ENCODE data around the gene LIX1L. TPM values are rescaled to one million over a fixed set of nuclear protein-coding genes. Genes with fewer than 3 reads are reported as not detected.

LIX1L gene
- total RNA-seq, 2 experiments from 2014 or later: 21.4 to 21.5 TPM

DNA sequence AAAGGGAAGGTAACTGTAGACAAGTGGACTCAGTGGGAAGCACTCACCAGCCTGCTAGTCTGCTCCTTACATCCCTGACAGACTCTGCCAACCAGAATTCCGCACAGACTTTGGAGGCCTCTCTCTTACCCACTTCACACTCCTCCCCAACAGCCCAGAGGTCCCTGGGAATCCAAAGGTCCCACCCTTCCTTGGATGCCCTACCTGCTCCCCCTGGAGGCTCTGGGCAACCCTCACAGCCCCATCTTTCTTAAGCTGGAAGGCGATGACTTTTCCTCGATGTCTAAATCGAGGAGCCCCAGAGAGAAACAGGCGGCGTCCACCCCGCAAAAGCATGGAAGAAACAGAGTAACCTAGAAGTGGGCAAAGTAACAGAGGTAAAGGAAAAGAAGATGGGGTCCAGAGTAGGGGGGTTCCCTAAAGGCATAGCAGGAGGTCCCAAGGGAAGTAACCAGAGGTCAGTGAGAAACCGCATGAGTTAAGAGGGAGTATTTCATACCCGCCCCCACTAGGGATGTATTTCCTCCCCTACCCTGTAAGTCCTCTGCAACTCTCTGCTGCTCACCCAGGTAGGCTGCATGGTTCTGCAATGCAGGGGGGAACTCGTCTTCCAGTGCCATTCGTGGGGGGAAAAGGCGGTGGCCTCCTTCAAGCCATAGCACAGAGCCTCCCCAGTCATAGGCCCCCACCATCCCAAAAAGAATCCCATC lies 56.4 kb downstream of the LIX1L start:
- POLR2A ChIA-PET: interaction anchor here (1.0 kb wide), 1 partner anchor 56 kb away, joined by 4 read pairs; the partner anchor contains the start of gene LIX1L
- ATAC-seq (ENCODE audit: poor library complexity): no peak
- H3K36me3 Mint-ChIP-seq (ENCODE audit: low read depth): peaks cover 11% of the 10 kb centered on the region

DNA sequence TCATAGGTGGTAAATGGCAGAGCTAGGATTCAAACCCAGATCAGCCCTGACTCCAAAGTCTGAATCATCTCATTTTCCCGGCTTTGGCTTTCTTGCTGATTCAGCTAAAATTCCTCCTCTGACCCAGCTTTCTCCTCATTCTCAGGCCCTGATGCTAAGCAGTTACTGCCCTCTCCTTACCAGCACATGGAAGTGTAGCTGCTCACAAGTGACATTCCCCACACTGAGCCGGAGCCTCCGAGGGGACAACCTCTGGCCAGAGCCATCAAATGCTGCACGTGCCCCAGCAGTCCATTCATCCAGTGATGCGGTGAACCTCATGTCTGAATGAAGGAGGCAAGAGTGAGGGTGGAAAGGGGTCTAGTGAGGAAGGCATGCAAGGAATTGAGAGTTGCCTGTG lies 59.1 kb downstream of the LIX1L start:
- H3K4me1 Mint-ChIP-seq (ENCODE audit: low read depth): no peaks in the 10 kb centered on the region
- no peak overlapping the region for H3K27ac ChIP-seq (ENCODE audit: low read depth in 1 of 2, low read length in 2 of 2)
- intact Hi-C loops (cut with DNase I, micrococcal nuclease): no loop called here
- H3K27me3 ChIP-seq (ENCODE audit: control insufficient read depth in 1 of 2, insufficient read depth in 2 of 2, low read length in 2 of 2): no peaks in the 10 kb centered on the region
- H3K36me3 ChIP-seq (ENCODE audit: insufficient read depth, low read length): peaks cover 3% of the 10 kb centered on the region
- H3K9me3 ChIP-seq (ENCODE audit: control insufficient read depth in 1 of 2, insufficient read depth in 1 of 2, low read length in 2 of 2): no peaks in the 10 kb centered on the region
- DNase-seq (no peak), ATAC-seq (ENCODE audit: poor library complexity) (no peak)
- ChIA-PET CTCF (no interaction called here), POLR2A (no interaction called here)
- no peak overlapping the region for H3K4me3 ChIP-seq (ENCODE audit: low read length)
- no peaks in the 10 kb centered on the region for H3K27me3 Mint-ChIP-seq
- no peak for TF ChIP-seq CTCF (IDR thresholded peaks at IDR 0.05)
- H3K36me3 Mint-ChIP-seq (ENCODE audit: low read depth): peaks cover 14% of the 10 kb centered on the region
- H3K27ac Mint-ChIP-seq: no peak overlapping the region
- no peaks in the 10 kb centered on the region for H3K4me1 ChIP-seq (ENCODE audit: insufficient read depth, low read length)
- no peak overlapping the region for H3K4me3 Mint-ChIP-seq
- H3K9me3 Mint-ChIP-seq: no peaks in the 10 kb centered on the region

More for the DNA sequence above, 56.4 kb downstream of the LIX1L start:
- no peak overlapping the region for H3K4me3 Mint-ChIP-seq
- no peaks in the 10 kb centered on the region for H3K27me3 Mint-ChIP-seq
- Histone ChIP-seq H3K36me3 (ENCODE audit: insufficient read depth, low read length) (peaks cover 3% of the 10 kb centered on the region), H3K4me1 (ENCODE audit: insufficient read depth, low read length) (no peaks in the 10 kb centered on the region), H3K4me3 (ENCODE audit: low read length) (no peak overlapping the region), H3K9me3 (ENCODE audit: control insufficient read depth in 1 of 2, insufficient read depth in 1 of 2, low read length in 2 of 2) (no peaks in the 10 kb centered on the region), H3K27ac (ENCODE audit: low read depth in 1 of 2, low read length in 2 of 2) (no peak overlapping the region), H3K27me3 (ENCODE audit: control insufficient read depth in 1 of 2, insufficient read depth in 2 of 2, low read length in 2 of 2) (no peaks in the 10 kb centered on the region)
- intact Hi-C loops (cut with DNase I, micrococcal nuclease): no loop called here
- no peaks in the 10 kb centered on the region for H3K4me1 Mint-ChIP-seq (ENCODE audit: low read depth)
- CTCF ChIA-PET: no interaction called here
- no peaks in the 10 kb centered on the region for H3K9me3 Mint-ChIP-seq
- no peak for DNase-seq
- H3K27ac Mint-ChIP-seq: no peak overlapping the region
- TF ChIP-seq CTCF (IDR thresholded peaks at IDR 0.05): no peak

DNA sequence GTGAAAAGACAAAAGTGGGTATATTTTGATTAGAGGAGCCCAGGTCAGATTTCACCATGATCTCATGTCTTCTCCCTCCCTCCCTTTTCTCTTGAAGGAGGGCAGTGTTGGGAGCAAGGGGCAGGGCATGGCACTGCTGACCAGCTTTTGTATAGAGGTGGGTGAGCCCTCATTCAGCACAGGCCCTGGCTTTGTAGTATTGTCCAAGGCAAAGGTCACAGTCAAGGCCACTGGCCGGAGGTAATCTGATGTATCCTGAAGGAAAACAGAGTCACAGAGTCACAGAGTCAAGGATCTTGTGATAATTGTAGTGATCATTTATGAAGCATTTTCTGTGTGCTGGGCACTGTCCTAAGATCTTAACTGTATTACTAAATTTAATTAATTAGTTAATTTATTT lies 59.8 kb downstream of the LIX1L start:
- Mint-ChIP-seq H3K27ac (no peak overlapping the region), H3K4me1 (ENCODE audit: low read depth) (no peaks in the 10 kb centered on the region), H3K36me3 (ENCODE audit: low read depth) (peaks cover 14% of the 10 kb centered on the region), H3K4me3 (no peak overlapping the region), H3K9me3 (no peaks in the 10 kb centered on the region), H3K27me3 (no peaks in the 10 kb centered on the region)
- DNase-seq: no peak
- Histone ChIP-seq H3K36me3 (ENCODE audit: insufficient read depth, low read length) (peaks cover 3% of the 10 kb centered on the region), H3K9me3 (ENCODE audit: control insufficient read depth in 1 of 2, insufficient read depth in 1 of 2, low read length in 2 of 2) (no peaks in the 10 kb centered on the region), H3K4me3 (ENCODE audit: low read length) (no peak overlapping the region), H3K4me1 (ENCODE audit: insufficient read depth, low read length) (no peaks in the 10 kb centered on the region), H3K27me3 (ENCODE audit: control insufficient read depth in 1 of 2, insufficient read depth in 2 of 2, low read length in 2 of 2) (no peaks in the 10 kb centered on the region), H3K27ac (ENCODE audit: low read depth in 1 of 2, low read length in 2 of 2) (no peak overlapping the region)
- TF ChIP-seq CTCF (IDR thresholded peaks at IDR 0.05): no peak
- CTCF ChIA-PET: no interaction called here
- no peak for ATAC-seq (ENCODE audit: poor library complexity)
- intact Hi-C loops (cut with DNase I, micrococcal nuclease): no loop called here
- POLR2A ChIA-PET: no interaction called here
